GM12878 (cell line): Measurements from ENCODE around the gene PELI2. TPM values are rescaled to one million over a fixed set of nuclear protein-coding genes. Genes with fewer than 3 reads are reported as not detected.

Experiments
- ATAC-seq: fragments of 200-7000 bp; cut with Tn5 transposase; 3 replicates; pipeline ENCODE4 v1.9.1; 2020; ENCODE audit warnings: mild to moderate bottlenecking, moderate library complexity
- BruUV-seq: library from RNA; stranded (reverse); fragments of 400-500 nt; replicated peaks from 2 replicates; lab custom pipeline; 2021; lab: Mats Ljungman, UMichigan
- CTCF ChIA-PET: fragments of 300-600 bp; sonication (Branson Sonifier 250); formaldehyde crosslinking; extraction: SDS; loops from one replicate; lab custom pipeline; 2021; ENCODE audit warnings: inconsistent platforms; lab: Yijun Ruan, JAX
- POLR2A ChIA-PET: fragments of 350-600 bp; formaldehyde crosslinking; extraction: SDS; loops from one replicate; lab custom pipeline; 2021; ENCODE audit warnings: inconsistent platforms; lab: Charles Lee
- RAD21 ChIA-PET: fragments of 300-600 bp; sonication (Branson Sonifier 250); formaldehyde crosslinking; loops from one replicate; lab custom pipeline; 2023; ENCODE audit warnings: antibody characterized with exemption; ENCODE audit not compliant: unreplicated experiment; lab: Charles Lee
- SMC1A ChIA-PET: fragments of 300-600 bp; sonication (Branson Sonifier 250); formaldehyde crosslinking; loops from one replicate; lab custom pipeline; 2023; ENCODE audit not compliant: unreplicated experiment, uncharacterized antibody; lab: Charles Lee
- DNase-seq: peaks from one replicate; pipeline ENCODE4 v3.0.0-alpha.2; 2011; ENCODE audit warnings: low read depth, low spot score
- FAIRE-seq: peaks from 3 replicates; lab custom pipeline; 2011; peaks lifted over from hg19 to GRCh38; lab: Jason Lieb, UNC
- H2AFZ ChIP-seq: 2 replicates; pipeline ENCODE4 v1.6.0; 2011; ENCODE audit warnings: low read depth, low read length, control low read depth; ENCODE audit not compliant: control insufficient read depth
- H3K27ac ChIP-seq: 2 replicates; pipeline ENCODE4 v1.5.1; 2011; ENCODE audit warnings: control low read depth; ENCODE audit not compliant: control insufficient read depth, insufficient read depth
- H3K27me3 ChIP-seq, 2 experiments: replicated peaks in 1 of 2; 2 replicates each; pipeline versions ENCODE4 v1.6.0 to v1.6.1; 2011; ENCODE audit warnings: low read length in 1 of 2; ENCODE audit not compliant: control insufficient read depth in 2 of 2, insufficient read depth in 2 of 2
- H3K36me3 ChIP-seq, 2 experiments: 2 replicates each; pipeline ENCODE4 v1.5.1; 2011; ENCODE audit warnings: low read length in 1 of 2; ENCODE audit not compliant: control insufficient read depth in 2 of 2, insufficient read depth in 2 of 2
- H3K4me1 ChIP-seq: 2 replicates; pipeline ENCODE4 v1.6.1; 2011; ENCODE audit warnings: mild to moderate bottlenecking, low read length, moderate library complexity, mixed read lengths; ENCODE audit not compliant: control insufficient read depth, insufficient read depth
- H3K4me2 ChIP-seq: 2 replicates; pipeline ENCODE4 v1.6.0; 2011; ENCODE audit warnings: control low read depth; ENCODE audit not compliant: control insufficient read depth, insufficient read depth
- H3K4me3 ChIP-seq: fragments of 200-600 bp; sonication (generic); 2 replicates; pipeline ENCODE4 v1.5.1; 2016
- H3K79me2 ChIP-seq: 2 replicates; pipeline ENCODE4 v1.6.0; 2011; ENCODE audit warnings: low read length; ENCODE audit not compliant: control insufficient read depth, insufficient read depth
- H3K9ac ChIP-seq: 2 replicates; pipeline ENCODE4 v1.8.0; 2011; ENCODE audit warnings: low read length, control low read depth, mixed read lengths; ENCODE audit not compliant: control insufficient read depth, insufficient read depth
- H3K9me3 ChIP-seq: replicated peaks from 3 replicates; pipeline ENCODE4 v1.5.1; 2011; ENCODE audit warnings: mild to moderate bottlenecking, low read length; ENCODE audit not compliant: control insufficient read depth, insufficient read depth
- H4K20me1 ChIP-seq: 2 replicates; pipeline ENCODE4 v1.6.0; 2011; ENCODE audit not compliant: control insufficient read depth, insufficient read depth
- ASH2L ChIP-seq: fragments of 300-600, 200-600 bp; sonication (generic); IDR thresholded peaks from 2 replicates; pipeline ENCODE4 v1.6.1; 2017; ENCODE audit warnings: low read depth, mild to moderate bottlenecking, borderline replicate concordance
- BHLHE40 ChIP-seq, 2 experiments: fragments of 450-650 bp in 1 of 2; IDR thresholded peaks; 2 replicates each; pipeline ENCODE4 v1.6.1; 2011 to 2017; ENCODE audit warnings: low read depth in 2 of 2, borderline replicate concordance in 1 of 2, improper control_type of control experiment in 1 of 2, low read length in 1 of 2, mild to moderate bottlenecking in 1 of 2
- MEF2A ChIP-seq: IDR thresholded peaks from 2 replicates; pipeline ENCODE4 v1.6.1; 2011; ENCODE audit warnings: low read depth, mild to moderate bottlenecking, low read length, moderate library complexity; ENCODE audit not compliant: insufficient read depth
- MTA3 ChIP-seq: IDR thresholded peaks from 2 replicates; pipeline ENCODE4 v1.6.1; 2012; ENCODE audit warnings: low read length, inconsistent platforms, borderline replicate concordance
- MYC ChIP-seq: IDR thresholded peaks from 2 replicates; pipeline ENCODE4 v1.6.1; 2011; ENCODE audit warnings: mild to moderate bottlenecking, low read length, moderate library complexity, inconsistent platforms; ENCODE audit not compliant: insufficient read depth, insufficient replicate concordance, insufficient read length, severe bottlenecking
- NFIC ChIP-seq: IDR thresholded peaks from 2 replicates; pipeline ENCODE4 v1.6.1; 2012; ENCODE audit warnings: low read depth, mild to moderate bottlenecking, inconsistent platforms, low read length, moderate library complexity
- NRF1 ChIP-seq: conservative IDR thresholded peaks from 2 replicates; pipeline ENCODE4 v1.6.1; 2011; ENCODE audit warnings: mild to moderate bottlenecking, low read depth, low read length, improper control_type of control experiment
- POLR2AphosphoS2 ChIP-seq: IDR thresholded peaks from 2 replicates; pipeline ENCODE4 v1.6.1; 2011; ENCODE audit warnings: low read depth, mild to moderate bottlenecking, low read length, improper control_type of control experiment, moderate library complexity
- SIX5 ChIP-seq: IDR thresholded peaks from 2 replicates; pipeline ENCODE4 v1.6.1; 2011; ENCODE audit warnings: mild to moderate bottlenecking, low read depth, low read length, moderate library complexity; ENCODE audit not compliant: severe bottlenecking
- SMAD5 ChIP-seq: IDR thresholded peaks from 2 replicates; pipeline ENCODE4 v1.6.1; 2016; ENCODE audit warnings: antibody characterized with exemption, low read depth
- SPI1 ChIP-seq: IDR thresholded peaks from 2 replicates; pipeline ENCODE4 v1.6.1; 2011; ENCODE audit warnings: low read depth, mild to moderate bottlenecking, low read length, moderate library complexity, borderline replicate concordance; ENCODE audit not compliant: insufficient read depth
- ZBTB4 ChIP-seq: fragments of 450-650 bp; formaldehyde crosslinking; IDR thresholded peaks from 2 replicates; pipeline ENCODE4 v1.4.0; 2022; ENCODE audit warnings: mild to moderate bottlenecking, moderate library complexity
- ZNF207 ChIP-seq: fragments of 450-650 bp; IDR thresholded peaks from 2 replicates; pipeline ENCODE4 v1.6.1; 2014; ENCODE audit warnings: antibody characterized with exemption, mild to moderate bottlenecking, borderline replicate concordance
- WGBS: methylation state at CpG from one replicate; pipeline ENCODE4 v1.1.6; 2016; ENCODE audit warnings: low lambda C conversion rate; ENCODE audit not compliant: insufficient replicate concordance, insufficient coverage; ENCODE audit errors: missing lambda C conversion rate; 5-methylcytosine and 5-hydroxymethylcytosine counted together
- in situ Hi-C: fragments of 300-500 bp; cut with MboI; formaldehyde crosslinking; loops from 9 replicates; pipeline ENCODE4 v1.14.3; 2018; ENCODE audit warnings: mixed read lengths
- intact Hi-C: fragments of 100-400 bp; cut with micrococcal nuclease; formaldehyde crosslinking; loops from one replicate; pipeline ENCODE4 v1.14.2; 2022; ENCODE audit not compliant: unreplicated experiment
- polyA plus RNA-seq, 11 experiments: library from polyadenylated mRNA; depleted of rRNA in 4 of 11; unstranded in 6 of 11; stranded (reverse) in 5 of 11; fragments of >200 nt; fragmentation: Nextera tagmentation in 4 of 11; fragmentation: Illumina TruSeq in 1 of 11; extraction: Ambion mirVana in 4 of 11; extraction: Trizol in 1 of 11; gene quantifications; 1 replicate in 1 of 11; 2 replicates in 10 of 11; pipeline versions ENCODE4 v1.2.1 to v1.2.3, GENCODE V29; 2011 to 2016; ENCODE audit warnings: inconsistent platforms in 2 of 11, missing spikeins in 2 of 11, low read depth in 1 of 11
- total RNA-seq, 4 experiments: library from RNA; depleted of rRNA in 3 of 4; stranded (reverse); fragments of >200 nt in 3 of 4; fragmentation: Illumina TruSeq in 1 of 4; extraction: Trizol in 1 of 4; gene quantifications; 2 replicates each; pipeline versions ENCODE4 v1.2.1 to v1.2.3, GENCODE V29; 2013 to 2021

PELI2 gene
- total and polyA plus RNA-seq, 10 of the 15 experiments (the other 5 are each of a cell fraction or from before 2014, with no cell fraction given): under 0.01 to 0.10 (median 0.01) TPM; not detected in 3

- TF ChIP-seq MYC (no peak), SPI1 (no peak), POLR2AphosphoS2 (no peak), ZBTB4 (CRISPR knock-in tag) (no peak)
Measured at GRCh38 chr14:56112781-56113180, 5.4 kb upstream of the PELI2 start (continued).

- in situ Hi-C loops: no loop called here
- 42% methylated on average over 3 of the region's 3 CpGs for WGBS
- H3K27ac ChIP-seq: no peak overlapping the region
Measured at GRCh38 chr14:56115334-56115870, 2.8 kb upstream of the PELI2 start.

More at GRCh38 chr14:56115334-56115870, 2.8 kb upstream of the PELI2 start:
- no peak overlapping the region for H3K9ac ChIP-seq
- no peaks in the 10 kb centered on the region for H3K9me3 ChIP-seq
- peaks cover 4% of the 10 kb centered on the region; the same call in 1 of the 2 replicates for H3K4me1 ChIP-seq
- H3K79me2 ChIP-seq: no peaks in the 10 kb centered on the region
- intact Hi-C loops: loop anchor here (10.0 kb wide), 1 partner anchor 921 kb away; the partner anchor contains the start of gene DLGAP5
- BruUV-seq: no TSS peak
- no peaks in the 10 kb centered on the region for H3K36me3 ChIP-seq
- ChIA-PET RAD21 (no interaction called here), POLR2A (no interaction called here), SMC1A (no interaction called here), CTCF (no interaction called here)
- no peaks in the 10 kb centered on the region for H4K20me1 ChIP-seq
- no peak overlapping the region for H3K4me2 ChIP-seq
- H3K4me3 ChIP-seq: no peak overlapping the region
- TF ChIP-seq ASH2L (no peak), NFIC (no peak), MTA3 (no peak), SMAD5 (no peak), MEF2A (no peak), SIX5 (no peak), ZNF207 (no peak), NRF1 (no peak), ZBTB4 (CRISPR knock-in tag) (no peak), BHLHE40 (IDR thresholded peaks at IDR 0.05; ENCODE audit: borderline replicate concordance in 1 of 2, low read depth in 2 of 2, low read length in 1 of 2) (no peak)
- peaks cover 4 to 17% of the 10 kb centered on the region in 2 experiments; a peak in 3 of 4 replicates for H3K27me3 ChIP-seq
- no peak for DNase-seq
- H2AFZ ChIP-seq: no peak overlapping the region
- ATAC-seq: no peak
- no peak for FAIRE-seq
